ENCODE data around the gene ERGIC1.

DNA sequence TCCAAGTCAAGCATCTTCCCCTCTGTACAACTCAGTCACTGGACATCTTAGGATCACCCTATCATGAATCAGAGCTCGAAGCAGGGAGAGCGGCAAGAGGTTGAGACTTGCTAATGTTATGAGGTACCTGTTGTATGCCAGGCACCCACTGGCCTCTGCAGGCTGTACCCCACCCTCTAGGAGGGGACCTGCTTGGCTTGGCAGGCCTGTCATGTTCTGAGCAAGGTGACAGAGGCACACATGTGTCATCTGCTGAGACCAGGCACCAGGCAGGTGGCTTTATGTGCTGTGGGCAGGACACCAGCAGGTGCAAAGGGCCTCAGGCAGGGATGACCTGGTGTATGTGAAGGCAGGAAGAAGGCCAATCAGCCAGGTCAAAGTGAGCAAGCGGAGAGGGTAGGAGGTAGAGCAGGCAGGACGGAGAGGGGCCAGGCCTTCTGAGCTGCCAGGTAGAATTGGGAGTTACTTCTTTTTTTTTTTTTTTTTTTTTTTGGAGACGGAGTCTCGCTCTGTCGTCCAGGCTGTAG, 64.9 kb downstream of the ERGIC1 start:
- TF ChIP-seq POLR2AphosphoS5 (IDR thresholded peaks at IDR 0.05; ENCODE audit: low read length) (no peak), BRCA1 (IDR thresholded peaks at IDR 0.05; ENCODE audit: low read depth, low read length) (no peak), TAF1 (IDR thresholded peaks at IDR 0.05; ENCODE audit: borderline replicate concordance, low read depth, low read length) (no peak), ETV6 (conservative IDR thresholded peaks at IDR 0.05 in 1 of 2, IDR thresholded peaks at IDR 0.05 in 1 of 2; ENCODE audit: borderline replicate concordance in 1 of 2, low read depth in 1 of 2) (no peak), SUPT20H (IDR thresholded peaks at IDR 0.05; ENCODE audit: borderline replicate concordance, control insufficient read depth, low read depth, low read length) (no peak), JUND (IDR thresholded peaks at IDR 0.05; ENCODE audit: low read depth, low read length) (no peak), SMC3 (IDR thresholded peaks at IDR 0.05; ENCODE audit: borderline replicate concordance, low read length) (no peak), ATF7 (IDR thresholded peaks at IDR 0.05; ENCODE audit: low read depth) (no peak), POLR2A (IDR thresholded peaks at IDR 0.05; ENCODE audit: low read depth, low read length) (no peak), RAD21 (IDR thresholded peaks at IDR 0.05; ENCODE audit: insufficient read depth, low read depth, low read length) (no peak)
- TF ChIP-seq, protein P1, sequence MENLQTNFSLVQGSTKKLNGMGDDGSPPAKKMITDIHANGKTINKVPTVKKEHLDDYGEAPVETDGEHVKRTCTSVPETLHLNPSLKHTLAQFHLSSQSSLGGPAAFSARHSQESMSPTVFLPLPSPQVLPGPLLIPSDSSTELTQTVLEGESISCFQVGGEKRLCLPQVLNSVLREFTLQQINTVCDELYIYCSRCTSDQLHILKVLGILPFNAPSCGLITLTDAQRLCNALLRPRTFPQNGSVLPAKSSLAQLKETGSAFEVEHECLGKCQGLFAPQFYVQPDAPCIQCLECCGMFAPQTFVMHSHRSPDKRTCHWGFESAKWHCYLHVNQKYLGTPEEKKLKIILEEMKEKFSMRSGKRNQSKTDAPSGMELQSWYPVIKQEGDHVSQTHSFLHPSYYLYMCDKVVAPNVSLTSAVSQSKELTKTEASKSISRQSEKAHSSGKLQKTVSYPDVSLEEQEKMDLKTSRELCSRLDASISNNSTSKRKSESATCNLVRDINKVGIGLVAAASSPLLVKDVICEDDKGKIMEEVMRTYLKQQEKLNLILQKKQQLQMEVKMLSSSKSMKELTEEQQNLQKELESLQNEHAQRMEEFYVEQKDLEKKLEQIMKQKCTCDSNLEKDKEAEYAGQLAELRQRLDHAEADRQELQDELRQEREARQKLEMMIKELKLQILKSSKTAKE (IDR thresholded peaks at IDR 0.05; ENCODE audit: low read depth, poor library complexity, severe bottlenecking): no peak
